ENCODE data around the gene MLF1.

MLF1 gene

GRCh38 chr3:158652463-158652862 lies 81.5 kb downstream of the MLF1 start:
- TF ChIP-seq MAX (IDR thresholded peaks at IDR 0.05; ENCODE audit: low read depth, low read length) (no peak), MYC (IDR thresholded peaks at IDR 0.05; ENCODE audit: low read depth, low read length) (no peak), POLR2A (IDR thresholded peaks at IDR 0.05; ENCODE audit: extremely low read depth, insufficient read length) (no peak)
- TF ChIP-seq, protein P1, sequence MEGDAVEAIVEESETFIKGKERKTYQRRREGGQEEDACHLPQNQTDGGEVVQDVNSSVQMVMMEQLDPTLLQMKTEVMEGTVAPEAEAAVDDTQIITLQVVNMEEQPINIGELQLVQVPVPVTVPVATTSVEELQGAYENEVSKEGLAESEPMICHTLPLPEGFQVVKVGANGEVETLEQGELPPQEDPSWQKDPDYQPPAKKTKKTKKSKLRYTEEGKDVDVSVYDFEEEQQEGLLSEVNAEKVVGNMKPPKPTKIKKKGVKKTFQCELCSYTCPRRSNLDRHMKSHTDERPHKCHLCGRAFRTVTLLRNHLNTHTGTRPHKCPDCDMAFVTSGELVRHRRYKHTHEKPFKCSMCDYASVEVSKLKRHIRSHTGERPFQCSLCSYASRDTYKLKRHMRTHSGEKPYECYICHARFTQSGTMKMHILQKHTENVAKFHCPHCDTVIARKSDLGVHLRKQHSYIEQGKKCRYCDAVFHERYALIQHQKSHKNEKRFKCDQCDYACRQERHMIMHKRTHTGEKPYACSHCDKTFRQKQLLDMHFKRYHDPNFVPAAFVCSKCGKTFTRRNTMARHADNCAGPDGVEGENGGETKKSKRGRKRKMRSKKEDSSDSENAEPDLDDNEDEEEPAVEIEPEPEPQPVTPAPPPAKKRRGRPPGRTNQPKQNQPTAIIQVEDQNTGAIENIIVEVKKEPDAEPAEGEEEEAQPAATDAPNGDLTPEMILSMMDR (IDR thresholded peaks at IDR 0.05; ENCODE audit: low read depth, low read length): no peak
- DNase-seq (ENCODE audit: low read depth): no peak
- no peak overlapping the region for H3K4me3 ChIP-seq (ENCODE audit: low read depth, low read length)
